GDM1 (cell line): Measurements from ENCODE around the gene GBF1.
A peak's percentile ranks its signal among the peaks of the same experiment; 100 is the strongest.

Experiments
- DNase-seq: peaks from one replicate; lab custom pipeline; 2025; lab: John Stamatoyannopoulos, UW

GBF1 gene, protein sequence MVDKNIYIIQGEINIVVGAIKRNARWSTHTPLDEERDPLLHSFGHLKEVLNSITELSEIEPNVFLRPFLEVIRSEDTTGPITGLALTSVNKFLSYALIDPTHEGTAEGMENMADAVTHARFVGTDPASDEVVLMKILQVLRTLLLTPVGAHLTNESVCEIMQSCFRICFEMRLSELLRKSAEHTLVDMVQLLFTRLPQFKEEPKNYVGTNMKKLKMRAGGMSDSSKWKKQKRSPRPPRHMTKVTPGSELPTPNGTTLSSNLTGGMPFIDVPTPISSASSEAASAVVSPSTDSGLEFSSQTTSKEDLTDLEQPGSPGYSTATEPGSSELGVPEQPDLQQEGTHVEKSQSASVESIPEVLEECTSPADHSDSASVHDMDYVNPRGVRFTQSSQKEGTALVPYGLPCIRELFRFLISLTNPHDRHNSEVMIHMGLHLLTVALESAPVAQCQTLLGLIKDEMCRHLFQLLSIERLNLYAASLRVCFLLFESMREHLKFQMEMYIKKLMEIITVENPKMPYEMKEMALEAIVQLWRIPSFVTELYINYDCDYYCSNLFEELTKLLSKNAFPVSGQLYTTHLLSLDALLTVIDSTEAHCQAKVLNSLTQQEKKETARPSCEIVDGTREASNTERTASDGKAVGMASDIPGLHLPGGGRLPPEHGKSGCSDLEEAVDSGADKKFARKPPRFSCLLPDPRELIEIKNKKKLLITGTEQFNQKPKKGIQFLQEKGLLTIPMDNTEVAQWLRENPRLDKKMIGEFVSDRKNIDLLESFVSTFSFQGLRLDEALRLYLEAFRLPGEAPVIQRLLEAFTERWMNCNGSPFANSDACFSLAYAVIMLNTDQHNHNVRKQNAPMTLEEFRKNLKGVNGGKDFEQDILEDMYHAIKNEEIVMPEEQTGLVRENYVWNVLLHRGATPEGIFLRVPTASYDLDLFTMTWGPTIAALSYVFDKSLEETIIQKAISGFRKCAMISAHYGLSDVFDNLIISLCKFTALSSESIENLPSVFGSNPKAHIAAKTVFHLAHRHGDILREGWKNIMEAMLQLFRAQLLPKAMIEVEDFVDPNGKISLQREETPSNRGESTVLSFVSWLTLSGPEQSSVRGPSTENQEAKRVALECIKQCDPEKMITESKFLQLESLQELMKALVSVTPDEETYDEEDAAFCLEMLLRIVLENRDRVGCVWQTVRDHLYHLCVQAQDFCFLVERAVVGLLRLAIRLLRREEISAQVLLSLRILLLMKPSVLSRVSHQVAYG (N-terminal part only)

DNA sequence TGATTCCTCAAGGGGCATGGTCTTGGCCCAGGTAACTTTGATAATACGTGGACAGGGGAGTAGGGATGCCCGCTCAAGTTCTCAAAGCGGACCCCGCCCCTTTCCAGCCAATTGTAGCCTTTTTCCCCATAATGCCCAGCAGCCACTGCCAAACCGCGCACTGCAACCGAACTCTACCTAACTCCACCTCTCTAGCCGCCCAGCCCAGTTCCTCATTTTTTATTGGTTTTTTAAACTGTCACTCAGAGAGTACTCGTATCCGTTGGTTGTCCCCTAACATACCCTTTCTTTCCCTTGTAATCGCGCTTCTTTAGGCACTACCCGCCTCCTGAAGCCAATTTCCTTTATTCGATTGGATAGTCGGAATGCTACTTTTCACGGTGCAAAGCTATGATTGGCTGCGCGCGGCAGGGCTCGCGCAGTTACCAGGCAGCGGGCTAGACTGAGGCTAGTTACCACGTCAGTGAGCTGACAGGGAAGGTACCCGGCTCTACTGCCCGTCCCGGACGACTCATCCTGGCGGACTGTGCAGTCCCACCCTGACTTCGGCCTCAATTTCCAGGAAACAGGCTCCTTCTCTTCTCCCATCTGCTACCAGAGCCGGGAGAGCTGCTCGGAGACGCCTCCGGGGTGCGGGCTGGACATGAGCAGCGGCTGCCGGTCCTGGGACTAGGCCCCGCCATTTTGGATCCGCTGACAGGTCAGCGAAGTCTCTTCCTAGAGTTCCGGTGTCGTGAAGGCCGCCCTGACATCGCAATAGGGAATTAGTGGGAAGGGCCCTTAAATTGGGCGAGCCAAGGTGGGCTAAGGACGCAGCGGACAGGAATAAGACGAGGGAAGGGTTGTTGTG lies at the start of gene GBF1:
TSS of gene GBF1 (plus strand) at position 451 of the 850 bp plus-strand sequence. CDS start 13,407 bp downstream, outside the sequence.
- peak; percentile 97 for DNase-seq

DNA sequence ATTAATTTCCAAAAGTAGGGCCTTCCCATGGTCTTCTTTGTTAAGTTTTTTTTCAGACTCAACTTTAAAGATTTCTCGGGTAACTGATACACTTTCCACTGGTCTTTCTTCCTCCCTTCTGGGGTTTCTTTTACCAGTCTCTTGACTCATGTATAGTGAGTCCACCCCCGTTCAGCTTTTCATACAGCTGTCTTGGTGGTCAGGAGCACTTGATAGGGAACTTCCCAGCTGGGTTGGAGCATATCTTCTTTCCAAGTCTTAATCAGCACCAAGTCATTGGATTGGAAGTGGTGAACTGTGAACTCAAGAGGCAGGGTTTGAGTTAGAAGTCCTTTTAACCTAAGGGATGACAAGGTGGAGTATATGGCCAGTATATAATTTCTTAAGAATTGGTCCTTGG lies 48.4 kb upstream of the GBF1 start:
- no peak for DNase-seq

DNA sequence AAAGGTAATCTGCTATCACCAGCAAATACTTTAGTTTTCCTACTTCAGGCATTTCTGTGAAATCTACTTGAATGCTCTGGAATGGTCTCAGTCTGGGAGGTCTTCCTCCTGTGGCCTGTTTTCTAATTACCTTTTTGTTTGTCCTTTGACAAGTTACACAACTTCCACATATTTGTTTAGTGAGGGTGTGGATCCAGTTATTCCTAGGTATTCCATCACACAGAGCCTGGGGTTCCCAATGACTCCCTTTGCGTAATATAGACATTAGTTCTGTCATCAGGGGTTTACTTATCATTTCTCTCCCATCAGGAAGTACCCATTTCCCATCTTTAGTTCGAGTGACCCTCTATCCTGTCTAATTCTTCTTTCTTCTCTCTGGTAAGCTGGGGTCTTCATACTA lies 47.3 kb upstream of the GBF1 start:
- no peak for DNase-seq

DNA sequence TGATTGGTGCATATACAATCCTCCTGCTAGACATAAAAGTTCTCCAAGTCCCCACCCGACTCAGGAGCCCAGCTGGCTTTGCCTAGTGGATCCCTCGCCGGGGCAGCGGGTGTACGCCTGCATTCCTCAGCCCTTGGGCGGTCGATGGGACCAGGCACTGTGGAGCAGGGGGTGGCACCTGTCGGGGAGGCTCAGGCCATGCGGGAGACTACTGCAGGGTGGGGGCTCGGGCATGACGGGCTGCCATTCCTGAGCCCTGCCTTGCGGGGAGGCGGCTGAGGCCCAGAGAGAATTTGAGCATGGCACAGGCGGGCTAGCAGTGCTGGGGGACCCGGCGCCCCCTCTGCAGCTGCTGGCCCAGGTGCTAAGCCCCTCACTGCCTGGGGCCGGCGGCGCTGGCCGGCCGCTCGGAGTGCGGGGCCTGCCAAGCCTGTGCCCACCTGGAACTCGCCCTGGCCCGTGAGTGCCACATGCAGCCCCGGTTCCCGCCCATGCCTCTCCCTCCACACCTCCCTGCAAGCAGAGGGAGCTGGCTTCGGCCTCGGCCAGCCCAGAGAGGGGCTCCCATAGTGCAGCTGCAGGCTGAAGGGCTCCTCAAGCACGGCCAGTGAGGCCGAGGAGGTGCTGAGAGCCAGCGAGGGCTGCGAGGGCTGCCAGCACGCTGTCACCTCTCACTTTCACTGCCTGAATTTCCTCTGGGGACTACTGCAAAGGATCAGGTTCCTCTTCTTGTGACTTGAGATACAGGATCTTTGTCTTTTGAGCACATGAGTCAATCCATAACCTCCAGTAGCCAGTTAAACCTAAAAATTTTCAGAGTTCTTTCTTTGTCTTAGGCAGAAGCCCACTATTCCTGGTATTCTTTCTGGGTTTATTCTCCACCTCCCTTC lies 44.3 kb upstream of the GBF1 start:
- DNase-seq = no peak

DNA sequence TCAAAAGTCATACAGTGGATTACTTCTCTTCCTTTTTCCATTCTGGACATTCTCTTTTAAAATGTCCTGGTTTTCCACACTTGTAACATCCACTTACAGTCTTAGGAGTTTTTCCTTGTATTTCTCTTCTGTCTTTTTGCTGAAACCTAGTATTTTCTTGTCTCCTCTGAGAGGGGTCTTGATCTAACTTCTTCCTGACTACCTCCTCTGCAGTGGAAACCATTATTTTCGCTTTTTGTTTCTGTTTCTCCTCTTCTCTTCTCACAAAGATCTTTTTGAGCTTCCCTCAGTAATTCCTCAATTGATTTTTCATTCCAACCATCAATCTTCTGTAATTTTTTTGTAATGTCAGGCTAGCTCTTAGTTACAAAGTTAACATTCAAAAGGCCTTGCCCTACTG lies 42.9 kb upstream of the GBF1 start:
- no peak for DNase-seq

DNA sequence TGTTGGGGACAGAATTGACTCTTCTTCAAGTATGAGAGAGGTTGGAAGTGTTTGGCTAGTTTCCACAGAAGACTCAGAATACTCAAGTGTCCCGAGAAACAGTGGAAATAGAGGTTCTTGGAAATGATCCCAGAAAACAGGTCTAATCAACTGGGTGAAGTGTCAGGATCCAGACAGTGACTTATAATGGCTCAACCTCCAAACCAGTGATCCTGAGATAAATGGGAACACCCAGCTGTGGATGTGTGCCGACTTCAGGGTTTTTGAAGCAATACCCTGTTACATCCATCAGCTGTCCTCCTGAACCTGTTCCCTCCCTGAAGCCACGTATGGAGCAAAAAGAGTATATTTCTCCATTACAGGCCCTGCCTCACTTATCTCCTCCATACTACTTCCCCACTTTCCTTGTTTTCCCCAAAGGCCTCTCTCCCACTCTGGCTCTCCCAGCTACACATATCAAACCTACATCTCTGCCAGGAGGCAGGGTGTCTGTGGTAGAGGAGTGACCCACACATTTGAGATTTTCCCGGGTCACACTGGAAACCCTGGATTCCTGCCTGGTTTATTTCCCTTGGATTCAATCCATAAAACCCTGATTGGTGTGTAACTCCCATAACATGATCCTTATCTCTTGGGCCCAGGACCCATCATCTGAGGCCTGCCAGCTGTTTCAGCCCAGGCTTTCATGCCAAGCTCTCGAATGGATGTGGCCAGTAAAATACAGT lies 36.9 kb upstream of the GBF1 start:
- no peak for DNase-seq

DNA sequence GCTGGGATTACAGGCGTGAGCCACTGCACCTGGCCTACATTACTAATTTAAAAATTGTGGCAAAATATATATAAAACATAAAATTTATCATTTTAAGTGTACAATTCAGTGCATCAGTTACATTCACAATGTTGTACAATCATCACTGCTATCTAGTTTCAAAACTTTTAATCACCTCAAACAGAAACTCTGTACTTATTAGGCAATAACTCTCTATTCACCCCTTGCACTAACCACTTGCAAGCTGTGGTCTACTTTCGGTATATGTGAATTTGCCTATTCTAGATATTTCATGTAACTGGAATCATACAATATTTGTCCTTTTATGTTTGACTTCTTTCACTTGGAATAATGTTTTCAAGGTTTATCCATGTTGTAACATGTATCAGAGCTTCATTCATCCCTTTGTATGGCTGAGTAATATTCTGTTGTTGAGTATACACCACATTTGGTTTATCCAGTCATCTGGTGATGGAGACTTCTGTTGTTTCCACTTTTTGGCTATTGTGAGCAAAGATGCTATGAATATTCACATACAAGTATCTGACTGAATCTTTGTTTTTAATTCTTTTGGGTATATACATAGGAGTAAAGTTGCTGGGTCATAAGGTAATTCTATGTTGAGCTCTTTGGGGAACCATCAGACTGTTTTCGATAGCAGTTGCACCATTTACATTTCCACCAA lies 33.6 kb upstream of the GBF1 start:
- DNase-seq = no peak

DNA sequence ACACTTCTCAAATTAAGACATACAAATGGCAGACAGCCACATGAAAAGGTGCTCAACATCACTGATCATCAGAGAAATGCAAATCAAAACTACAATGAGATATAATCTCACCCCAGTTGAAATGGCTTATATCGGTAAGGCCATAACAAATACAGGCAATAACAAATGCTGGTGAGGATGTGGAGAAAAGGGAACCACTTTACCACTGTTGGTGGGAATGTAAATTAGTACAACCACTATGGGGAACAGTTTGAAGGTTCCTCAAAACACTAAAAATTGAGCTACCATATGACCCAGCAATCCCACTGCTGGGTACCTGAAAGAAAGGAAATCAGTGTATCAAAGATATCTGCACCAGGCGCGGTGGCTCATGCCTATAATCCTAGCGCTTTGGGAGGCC lies 31.7 kb upstream of the GBF1 start:
- DNase-seq = peak; percentile 19

DNA sequence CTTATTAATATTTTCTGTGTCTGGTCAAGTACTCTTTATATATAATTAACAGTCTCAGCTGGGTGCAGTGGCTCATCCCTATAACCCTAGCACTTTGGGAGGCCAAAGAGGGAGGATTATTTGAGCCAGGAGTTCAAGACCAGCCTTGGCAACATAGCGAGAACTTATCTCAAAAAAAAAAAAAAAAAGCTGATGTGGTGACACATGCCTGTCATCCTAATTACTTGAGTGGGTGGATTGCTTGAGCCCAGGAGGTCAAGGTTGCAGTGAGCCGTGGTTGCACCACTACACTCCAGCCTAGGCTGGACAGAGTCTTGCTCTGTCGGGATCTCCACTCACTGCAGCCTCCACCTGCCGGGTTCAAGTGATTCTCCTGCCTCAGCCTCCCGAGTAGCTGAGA lies 26.0 kb upstream of the GBF1 start:
- DNase-seq = no peak

DNA sequence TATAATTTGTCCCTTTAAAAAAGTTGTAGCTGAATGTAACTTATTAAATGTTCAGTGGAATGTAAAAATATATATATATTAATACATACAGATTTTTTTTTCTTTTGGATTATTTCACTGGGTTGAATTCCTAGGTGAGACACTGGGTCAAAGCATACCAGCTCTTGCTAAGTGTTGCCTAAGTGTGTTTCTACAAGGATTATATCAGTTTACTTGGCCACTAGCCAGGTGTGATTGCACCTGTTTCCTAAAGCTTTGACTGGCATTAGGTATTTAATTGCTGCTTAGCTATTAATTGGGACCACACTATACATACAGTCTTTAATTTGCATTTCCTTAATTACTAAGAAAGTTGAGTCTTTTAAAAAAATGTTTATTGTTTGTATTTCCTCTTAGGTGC lies 24.7 kb upstream of the GBF1 start:
- no peak for DNase-seq

DNA sequence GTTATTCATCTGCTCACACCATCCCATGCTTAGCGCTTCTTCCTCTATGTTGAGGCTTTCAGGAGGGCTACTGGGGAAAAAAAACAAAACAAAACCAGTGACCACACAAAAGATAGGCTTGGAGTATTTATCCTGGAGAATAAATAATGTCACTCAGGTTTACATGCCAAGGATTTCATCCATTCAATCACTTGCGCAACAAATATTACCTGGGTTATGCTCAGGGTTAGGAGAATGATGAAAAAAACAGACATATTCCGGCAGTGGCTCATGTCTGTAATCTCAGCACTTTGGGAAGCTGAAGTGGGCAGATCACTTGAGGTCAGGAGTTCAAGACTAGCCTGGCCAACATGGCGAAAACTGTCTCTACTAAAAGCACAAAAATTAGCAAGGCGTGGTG lies 22.5 kb upstream of the GBF1 start:
- DNase-seq = no peak

DNA sequence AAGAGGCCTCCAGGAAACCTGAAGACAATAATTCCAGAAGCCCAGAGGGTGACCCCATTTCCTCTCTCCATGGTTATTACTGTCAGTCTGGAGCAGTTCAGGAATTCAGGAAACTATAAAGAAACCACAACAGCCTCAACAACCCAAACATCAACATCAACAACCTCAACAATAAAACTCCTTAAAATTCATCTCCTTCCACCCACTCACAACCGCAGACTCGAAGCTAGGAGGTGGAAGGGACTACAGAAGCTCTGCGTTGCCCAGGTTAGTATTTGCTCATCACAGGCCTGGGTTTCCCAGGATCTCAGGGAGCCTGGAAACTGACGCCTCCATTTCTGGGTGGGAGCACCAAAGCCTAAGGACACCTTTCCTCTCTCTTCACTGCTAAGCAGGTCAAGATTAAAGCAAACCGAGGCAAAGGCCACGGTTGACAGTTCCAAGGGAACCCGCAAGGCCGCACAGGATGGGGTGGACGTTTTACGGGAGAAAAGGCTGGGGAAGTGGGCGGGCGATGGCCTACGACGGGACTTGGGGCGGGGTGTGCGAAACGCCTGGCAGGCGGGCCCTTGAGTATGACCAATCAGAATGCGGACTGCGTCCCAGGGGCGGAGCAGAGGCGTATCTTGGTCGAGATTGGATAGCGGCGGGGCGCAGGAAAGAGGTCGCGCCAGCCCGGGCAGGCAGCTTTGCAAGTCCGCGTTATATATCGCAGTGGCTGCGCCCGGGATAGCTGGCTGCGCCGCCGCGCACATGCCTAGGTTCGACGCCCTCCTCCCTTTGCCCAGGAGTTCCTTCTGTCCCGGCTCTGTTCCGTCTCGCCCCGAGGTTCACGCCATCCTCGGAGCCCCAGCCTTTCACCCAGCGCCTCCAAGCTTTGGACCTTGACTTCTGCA lies 19.4 kb upstream of the GBF1 start, which contains the start of gene ELOVL3:
TSS of gene ELOVL3 (plus strand) at position 654 of the 896 bp plus-strand sequence. CDS start 250 bp downstream, outside the sequence.
- DNase-seq = peak; percentile 77

DNA sequence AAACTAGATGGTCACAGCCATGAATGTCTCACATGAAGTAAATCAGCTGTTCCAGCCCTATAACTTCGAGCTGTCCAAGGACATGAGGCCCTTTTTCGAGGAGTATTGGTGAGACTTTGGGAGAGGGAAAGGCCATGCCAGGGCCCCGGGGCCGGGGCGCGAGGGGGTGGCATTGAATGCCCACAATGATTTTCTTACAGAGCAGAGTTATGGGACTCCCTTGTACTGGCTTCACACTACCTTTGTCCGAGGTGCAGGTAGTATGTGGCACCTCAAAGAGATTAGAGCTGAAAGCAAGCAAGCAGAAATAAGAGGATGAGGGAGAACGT lies 18.8 kb upstream of the GBF1 start:
- no peak for DNase-seq

DNA sequence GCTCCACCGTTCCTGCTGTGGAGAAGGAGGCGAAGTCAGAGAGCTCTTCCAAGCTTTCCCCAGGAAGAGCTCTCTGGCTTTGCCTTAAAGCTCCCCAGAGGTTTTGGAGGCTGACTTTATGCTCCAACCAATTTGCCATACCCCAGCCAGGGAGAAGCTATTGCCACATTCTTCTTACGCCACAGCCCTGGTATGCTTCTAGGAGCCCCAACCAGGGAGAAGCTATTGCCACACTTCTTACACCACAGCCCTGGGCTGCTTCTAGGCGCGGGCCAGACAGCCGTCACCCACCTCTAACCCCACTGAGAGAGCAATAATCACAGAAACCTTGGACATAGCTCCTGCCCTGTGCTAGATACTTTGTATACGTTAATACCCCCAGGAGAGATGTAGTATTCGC lies 18.3 kb upstream of the GBF1 start:
- DNase-seq = no peak

DNA sequence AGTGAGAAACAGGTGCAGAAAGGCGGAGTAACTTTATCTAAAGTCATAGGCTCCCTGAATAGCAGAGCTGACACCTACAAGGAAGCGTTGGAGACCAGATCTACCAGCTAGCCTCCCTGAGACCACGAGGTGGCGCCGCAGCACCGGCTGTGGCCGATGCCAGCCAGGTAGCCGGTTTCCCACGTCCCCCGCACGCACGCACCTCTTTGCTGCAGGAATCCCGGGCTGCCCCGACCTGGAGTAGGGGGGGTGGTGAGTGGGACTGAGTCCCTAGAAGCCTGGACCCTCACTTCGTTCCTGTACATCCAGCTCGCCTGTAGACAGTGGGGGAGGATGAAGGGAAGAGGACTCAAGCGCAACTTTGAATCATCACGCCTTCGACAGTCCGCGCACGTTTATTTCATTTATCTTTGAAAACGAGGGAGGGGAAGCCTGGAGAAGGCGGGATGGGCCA lies 15.5 kb upstream of the GBF1 start:
- peak; percentile 65 for DNase-seq

DNA sequence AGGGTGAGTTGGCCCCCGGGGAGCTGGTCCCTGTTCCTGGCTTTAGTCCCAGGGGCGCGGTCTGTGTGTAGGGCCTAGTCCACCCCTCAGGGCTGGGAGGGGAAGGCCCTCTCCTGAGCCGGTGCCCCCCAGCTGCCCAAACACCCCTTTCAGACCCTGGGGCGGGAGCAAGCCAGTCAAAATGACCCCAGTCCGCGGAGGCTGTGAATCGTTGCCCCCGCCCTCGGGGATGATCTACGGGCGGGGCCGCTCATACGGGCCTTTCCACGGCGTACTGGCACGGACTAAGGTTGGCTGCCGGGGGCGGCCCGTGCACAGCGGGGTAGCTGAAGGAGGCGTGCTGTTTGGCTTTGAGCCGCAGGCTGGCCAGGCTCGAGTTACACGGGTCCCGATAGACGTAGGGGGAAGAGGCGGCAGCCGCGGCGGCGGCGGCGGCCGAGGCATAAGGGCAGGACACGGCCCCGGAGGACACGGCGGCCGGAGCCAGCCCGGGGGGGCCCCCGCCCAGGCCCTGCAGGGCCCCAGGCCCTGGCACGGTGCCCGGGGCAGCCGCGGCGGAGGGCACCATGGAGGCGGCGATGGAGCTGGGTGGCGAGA lies 15.0 kb upstream of the GBF1 start:
- no peak for DNase-seq

DNA sequence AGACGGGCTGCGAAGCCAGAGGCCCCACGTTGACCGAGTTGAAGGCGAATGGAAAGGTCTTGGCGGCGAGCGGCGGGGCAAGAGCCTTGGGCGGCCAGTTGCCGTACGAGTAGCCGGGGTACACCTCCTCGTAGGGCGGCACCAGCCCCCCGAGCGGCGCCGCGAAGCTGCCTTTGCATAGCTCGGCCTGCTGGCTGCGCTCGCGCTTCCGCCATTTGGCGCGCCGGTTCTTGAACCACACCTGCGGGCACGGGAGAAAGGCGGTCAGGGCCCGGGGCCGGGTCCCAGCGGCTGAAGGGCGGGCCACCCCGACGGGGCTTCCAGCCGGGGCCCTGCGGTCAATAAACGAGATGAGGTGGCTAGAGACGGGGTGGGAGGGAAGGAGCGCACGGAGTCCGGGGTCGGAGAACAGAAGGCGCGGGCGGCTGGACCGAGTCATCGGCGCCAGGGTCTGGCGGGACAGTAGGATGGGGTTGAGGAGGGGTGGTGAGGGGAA lies 14.4 kb upstream of the GBF1 start:
- DNase-seq = no peak
